Lower leg skin (tissue), 4 donors: ENCODE measurements around the gene RCAN3. TPM values are rescaled to one million over a fixed set of nuclear protein-coding genes. Genes with fewer than 3 reads are reported as not detected.

Source experiments
- DNase-seq, 2 donors: peaks; one replicate each; pipeline ENCODE4 v3.0.0-alpha.2; 2019; ENCODE audit warnings: low spot score in 2 of 2
- H3K4me3 ChIP-seq: fragments of 200-600 bp; sonication (generic); 2 replicates; pipeline ENCODE4 v1.5.1; 2017; ENCODE audit warnings: mild to moderate bottlenecking, low read depth; ENCODE audit not compliant: poor library complexity, severe bottlenecking
- CTCF ChIP-seq, 3 donors: fragments of 450-650 bp; IDR thresholded peaks; one replicate each; pipeline ENCODE4 v1.5.1; 2016; ENCODE audit warnings: antibody characterized with exemption in 3 of 3, mild to moderate bottlenecking in 3 of 3, moderate library complexity in 2 of 3
- POLR2A ChIP-seq, 2 donors: fragments of 450-650 bp; IDR thresholded peaks; one replicate each; pipeline ENCODE4 v1.6.1; 2016 to 2017; ENCODE audit warnings: antibody characterized with exemption in 2 of 2, mild to moderate bottlenecking in 1 of 2, moderate library complexity in 1 of 2
- WGBS, 2 donors: methylation state at CpG; one replicate each; pipeline ENCODE4 v1.1.5; 2018; 5-methylcytosine and 5-hydroxymethylcytosine counted together
- intact Hi-C: fragments of 100-400 bp; cut with DNase I; formaldehyde crosslinking; loops from one replicate; pipeline ENCODE4 v1.15.0; 2023; ENCODE audit warnings: low total_unique reads
- total RNA-seq, 4 donors: library from RNA; depleted of rRNA; stranded (reverse); fragments of >200 nt; gene quantifications; one replicate each; pipeline ENCODE4 v1.1.0, GENCODE V29; 2016

Gene RCAN3
- total RNA-seq, 4 donors from 2014 or later = 24.0 to 38.0 (median 29.4) TPM

- intact Hi-C loops = no loop called here
- WGBS, 2 donors = 81 to 84% methylated on average over 11 of the region's 11 CpGs
- TF ChIP-seq CTCF (IDR thresholded peaks at IDR 0.05) = no peak
- TF ChIP-seq POLR2A (IDR thresholded peaks at IDR 0.05) = no peak
- H3K4me3 ChIP-seq = no peak overlapping the region
- DNase-seq = no peak
Measured at GRCh38 chr1:24468685-24469316, 33.8 kb upstream of the RCAN3 start.

GRCh38 chr1:24470592-24470991 is 32.0 kb upstream of the RCAN3 start:
- no peak overlapping the region for H3K4me3 ChIP-seq
- no peak for DNase-seq
- intact Hi-C loops = no loop called here
- WGBS, 2 donors = 82 to 91% methylated on average over 2 of the region's 2 CpGs
- TF ChIP-seq POLR2A (IDR thresholded peaks at IDR 0.05) (no peak), CTCF (IDR thresholded peaks at IDR 0.05) (no peak)

- no peak overlapping the region for H3K4me3 ChIP-seq
- 71 to 80% methylated on average over 11 of the region's 11 CpGs for WGBS, 2 donors
- TF ChIP-seq POLR2A (IDR thresholded peaks at IDR 0.05) (no peak), CTCF (IDR thresholded peaks at IDR 0.05) (no peak)
- DNase-seq = no peak
- intact Hi-C loops = no loop called here
Measured at GRCh38 chr1:24472527-24473251, 29.9 kb upstream of the RCAN3 start.

- no peak for DNase-seq
- no peak overlapping the region for H3K4me3 ChIP-seq
- TF ChIP-seq POLR2A (IDR thresholded peaks at IDR 0.05) (no peak), CTCF (IDR thresholded peaks at IDR 0.05) (no peak)
- intact Hi-C loops = no loop called here
Measured at GRCh38 chr1:24474193-24474592, 28.4 kb upstream of the RCAN3 start.

GRCh38 chr1:24475700-24476099 is 26.9 kb upstream of the RCAN3 start:
- no peak overlapping the region for H3K4me3 ChIP-seq
- TF ChIP-seq CTCF (IDR thresholded peaks at IDR 0.05) (no peak), POLR2A (IDR thresholded peaks at IDR 0.05) (no peak)
- no peak for DNase-seq
- whole genome bisulfite sequencing, 2 donors = 86 to 90% methylated on average over 4 of the region's 4 CpGs
- intact Hi-C loops = no loop called here
